IMR-90 (cell line): ENCODE results near the gene RRAGA. TPM values are rescaled to one million over a fixed set of nuclear protein-coding genes. Genes with fewer than 3 reads are reported as not detected.

Source experiments
- ATAC-seq: fragments of 200-7000 bp; cut with Tn5 transposase; 2 replicates; pipeline ENCODE4 v1.9.1; 2020; ENCODE audit warnings: low read depth, mild to moderate bottlenecking, moderate library complexity
- BruUV-seq: library from RNA; stranded (reverse); fragments of 400-500 nt; replicated peaks from 2 replicates; lab custom pipeline; 2021; lab: Mats Ljungman, UMichigan
- CTCF ChIA-PET: fragments of 300-600 bp; formaldehyde crosslinking; extraction: SDS; loops from one replicate; lab custom pipeline; 2021; ENCODE audit warnings: antibody characterized with exemption; lab: Yijun Ruan, JAX
- POLR2A ChIA-PET: fragments of 300-600 bp; sonication (Branson Sonifier 250); formaldehyde crosslinking; loops from one replicate; lab custom pipeline; 2022; ENCODE audit warnings: antibody characterized with exemption; ENCODE audit not compliant: unreplicated experiment; lab: Charles Lee
- DNase-seq: peaks from one replicate; pipeline ENCODE4 v3.0.0; 2013
- H2AFZ ChIP-seq: replicated peaks from 2 replicates; pipeline ENCODE3; 2013; ENCODE audit warnings: low read length, mild to moderate bottlenecking; ENCODE audit not compliant: poor library complexity
- H2AK5ac ChIP-seq: 2 replicates; pipeline ENCODE4 v1.6.1; 2013; ENCODE audit warnings: low read depth, low read length, inconsistent platforms
- H2AK9ac ChIP-seq: replicated peaks from 2 replicates; pipeline ENCODE3; 2013; ENCODE audit warnings: mild to moderate bottlenecking, low read depth, low read length, moderate library complexity; ENCODE audit not compliant: poor library complexity
- H2BK120ac ChIP-seq: 2 replicates; pipeline ENCODE4 v1.6.1; 2013; ENCODE audit warnings: low read depth, low read length, inconsistent platforms
- H2BK15ac ChIP-seq: 3 replicates; pipeline ENCODE4 v1.6.1; 2013; ENCODE audit warnings: low read depth, low read length, inconsistent platforms
- H2BK20ac ChIP-seq: 2 replicates; pipeline ENCODE4 v1.6.1; 2013; ENCODE audit warnings: low read depth, mild to moderate bottlenecking, inconsistent platforms, low read length, moderate library complexity
- H2BK5ac ChIP-seq: 2 replicates; pipeline ENCODE4 v1.6.1; 2013; ENCODE audit warnings: mild to moderate bottlenecking, low read depth, low read length, inconsistent platforms; ENCODE audit not compliant: poor library complexity, severe bottlenecking
- H3K14ac ChIP-seq: replicated peaks from 2 replicates; pipeline ENCODE4 v1.6.1; 2013; ENCODE audit warnings: low read depth, low read length, inconsistent platforms
- H3K18ac ChIP-seq: 2 replicates; pipeline ENCODE4 v1.6.1; 2013; ENCODE audit warnings: low read depth, low read length, control low read depth
- H3K23ac ChIP-seq: 2 replicates; pipeline ENCODE4 v1.6.1; 2013; ENCODE audit warnings: low read depth, low read length, inconsistent platforms
- H3K27ac ChIP-seq: 2 replicates; pipeline ENCODE4 v1.5.1; 2013; ENCODE audit warnings: mild to moderate bottlenecking, control low read depth, low read length; ENCODE audit not compliant: insufficient read depth
- H3K27me3 ChIP-seq: 2 replicates; pipeline ENCODE4 v1.6.1; 2013; ENCODE audit warnings: low read length; ENCODE audit not compliant: control insufficient read depth, insufficient read depth
- H3K36me3 ChIP-seq: 2 replicates; pipeline ENCODE4 v1.6.1; 2013; ENCODE audit warnings: low read length, mixed read lengths; ENCODE audit not compliant: control insufficient read depth, insufficient read depth
- H3K4ac ChIP-seq: 2 replicates; pipeline ENCODE4 v1.6.1; 2013; ENCODE audit warnings: low read depth, low read length, inconsistent platforms
- H3K4me1 ChIP-seq: 2 replicates; pipeline ENCODE4 v1.6.1; 2013; ENCODE audit warnings: low read length, mixed read lengths; ENCODE audit not compliant: control insufficient read depth, insufficient read depth
- H3K4me2 ChIP-seq: 2 replicates; pipeline ENCODE4 v1.6.1; 2013; ENCODE audit warnings: low read depth, mild to moderate bottlenecking, control low read depth, low read length, moderate library complexity
- H3K4me3 ChIP-seq: 2 replicates; pipeline ENCODE4 v1.5.1; 2013; ENCODE audit warnings: low read depth, mild to moderate bottlenecking, control low read depth, low read length, moderate library complexity; ENCODE audit not compliant: insufficient read depth
- H3K56ac ChIP-seq: 2 replicates; pipeline ENCODE4 v1.6.1; 2013; ENCODE audit warnings: low read length, inconsistent platforms; ENCODE audit not compliant: insufficient read depth; ENCODE audit errors: extremely low read depth
- H3K79me1 ChIP-seq, 2 experiments: 2 replicates each; pipeline ENCODE4 v1.6.1; 2013; ENCODE audit warnings: low read length in 2 of 2, inconsistent platforms in 1 of 2, low read depth in 1 of 2
- H3K9ac ChIP-seq: 2 replicates; pipeline ENCODE4 v1.6.1; 2013; ENCODE audit warnings: low read depth, low read length, control low read depth
- H3K9me1 ChIP-seq: 2 replicates; pipeline ENCODE4 v1.6.1; 2013; ENCODE audit warnings: low read length, inconsistent platforms; ENCODE audit not compliant: insufficient read depth
- H3K9me3 ChIP-seq: 2 replicates; pipeline ENCODE4 v1.6.1; 2013; ENCODE audit warnings: low read length; ENCODE audit not compliant: control insufficient read depth, insufficient read depth
- H4K20me1 ChIP-seq: 2 replicates; pipeline ENCODE4 v1.6.1; 2013; ENCODE audit warnings: low read length, inconsistent platforms; ENCODE audit not compliant: insufficient read depth
- H4K5ac ChIP-seq: 2 replicates; pipeline ENCODE4 v1.6.1; 2013; ENCODE audit warnings: mild to moderate bottlenecking, low read depth, low read length, control low read depth
- H4K8ac ChIP-seq, 2 experiments: 2 replicates each; pipeline ENCODE4 v1.6.1; 2013; ENCODE audit warnings: low read depth in 2 of 2, low read length in 2 of 2, control low read depth in 1 of 2, inconsistent platforms in 1 of 2
- H4K91ac ChIP-seq: 2 replicates; pipeline ENCODE4 v1.6.1; 2013; ENCODE audit warnings: low read depth, low read length, inconsistent platforms; ENCODE audit not compliant: insufficient read depth
- BHLHE40 ChIP-seq: fragments of 150-350 bp; IDR thresholded peaks from 2 replicates; pipeline ENCODE4 v1.6.1; 2016; ENCODE audit warnings: mild to moderate bottlenecking, low read depth, low read length
- MAZ ChIP-seq: IDR thresholded peaks from 2 replicates; pipeline ENCODE4 v1.6.1; 2012; ENCODE audit warnings: low read depth, mild to moderate bottlenecking, low read length, improper control_type of control experiment, moderate library complexity, borderline replicate concordance
- WGBS, 2 experiments: methylation state at CpG; one replicate each; pipeline versions ENCODE4 v1.1.5 to v1.1.7; 2013; ENCODE audit warnings: missing lambda C conversion rate in 2 of 2; ENCODE audit not compliant: insufficient read length in 1 of 2; ENCODE audit errors: extremely low coverage in 2 of 2; 5-methylcytosine and 5-hydroxymethylcytosine counted together
- dilution Hi-C: fragments of 300-500 bp; cut with HindIII; formaldehyde crosslinking; loops from one replicate; pipeline ENCODE4 v1.14.3; 2018; ENCODE audit warnings: low sequenced_read_pairs; ENCODE audit not compliant: unreplicated experiment
- in situ Hi-C: fragments of 300-500 bp; cut with MboI; formaldehyde crosslinking; loops from 3 replicates; pipeline ENCODE4 v1.14.3; 2019; ENCODE audit warnings: low sequenced_read_pairs, inconsistent platforms, mixed read lengths
- intact Hi-C: fragments of 100-400 bp; cut with micrococcal nuclease; formaldehyde crosslinking; loops from 2 replicates; pipeline ENCODE4 v1.10.0; 2022
- polyA plus RNA-seq, 3 experiments: library from polyadenylated mRNA; depleted of rRNA; stranded (reverse); fragments of >200 nt; gene quantifications; 2 replicates each; pipeline ENCODE4 v1.2.3, GENCODE V29; 2012; ENCODE audit warnings: low replicate concordance in 1 of 3
- total RNA-seq: library from RNA; depleted of rRNA; stranded (reverse); fragments of >200 nt; gene quantifications from 2 replicates; pipeline ENCODE4 v1.2.3, GENCODE V29; 2012
- TF ChIP-seq, protein P1 (sequence below): fragments of 150-350 bp; IDR thresholded peaks from 2 replicates; pipeline ENCODE4 v1.6.1; 2016; ENCODE audit warnings: low read depth, mild to moderate bottlenecking, low read length, moderate library complexity, borderline replicate concordance

Gene RRAGA
- total and polyA plus RNA-seq, 2 of the 4 experiments (the other 2 are of a cell fraction) = 74.7 to 154 TPM

DNA sequence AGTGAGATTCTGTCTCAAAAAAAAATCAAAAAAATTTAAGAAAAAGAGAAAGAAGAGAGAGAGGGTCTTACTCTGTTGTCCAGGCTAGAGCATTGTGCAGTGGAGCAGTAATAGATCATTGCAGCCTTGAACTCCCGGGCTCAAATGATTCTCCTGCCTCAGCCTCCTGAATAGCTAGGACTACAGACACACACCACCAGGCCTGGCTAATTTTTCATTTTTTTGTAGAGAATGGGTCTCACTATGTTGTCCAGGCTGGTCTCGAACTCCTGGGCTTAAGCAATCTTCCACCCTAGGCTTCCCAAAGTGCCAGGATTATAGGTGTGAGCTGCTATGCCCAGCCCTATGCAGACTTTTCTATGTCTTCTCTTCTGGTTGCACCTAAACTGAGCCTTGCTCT, 25.0 kb downstream of the RRAGA start:
- Histone ChIP-seq H3K9me3 (no peaks in the 10 kb centered on the region), H3K9me1 (no peaks in the 10 kb centered on the region), H2BK15ac (no peak overlapping the region), H3K27ac (no peak overlapping the region), H3K56ac (no peak overlapping the region), H4K20me1 (no peaks in the 10 kb centered on the region), H3K23ac (no peak overlapping the region), H3K4me2 (no peak overlapping the region), H2AK5ac (no peak overlapping the region), H3K36me3 (peaks cover 25% of the 10 kb centered on the region), H4K8ac (no peak overlapping the region), H3K9ac (no peak overlapping the region), H3K4me1 (peaks cover 2% of the 10 kb centered on the region; the same call in 1 of the 2 replicates), H3K4me3 (no peak overlapping the region), H3K27me3 (no peaks in the 10 kb centered on the region), H2BK20ac (no peak overlapping the region), H2AFZ (no peak overlapping the region), H3K14ac (no peak overlapping the region), H4K5ac (no peak overlapping the region), H3K4ac (no peak overlapping the region), H2AK9ac (no peak overlapping the region), H4K91ac (no peak overlapping the region), H2BK5ac (no peak overlapping the region), H3K18ac (no peak overlapping the region), H2BK120ac (no peak overlapping the region), H3K79me1 (peaks cover 6 to 11% of the 10 kb centered on the region in 2 experiments; a peak in 3 of 4 replicates)
- ATAC-seq = no peak
- no TSS peak for BruUV-seq
- in situ Hi-C loops (no loop called here), intact Hi-C loops (no loop called here), dilution Hi-C loops (no loop called here)
- DNase-seq = no peak
- WGBS, 2 experiments = no CpG with 5 or more reads among the region's 2 CpGs
- CTCF ChIA-PET = interaction anchor here (1.0 kb wide), 1 partner anchor 10 kb away, joined by 3 read pairs; no protein-coding TSS in a partner anchor
- TF ChIP-seq, protein P1, sequence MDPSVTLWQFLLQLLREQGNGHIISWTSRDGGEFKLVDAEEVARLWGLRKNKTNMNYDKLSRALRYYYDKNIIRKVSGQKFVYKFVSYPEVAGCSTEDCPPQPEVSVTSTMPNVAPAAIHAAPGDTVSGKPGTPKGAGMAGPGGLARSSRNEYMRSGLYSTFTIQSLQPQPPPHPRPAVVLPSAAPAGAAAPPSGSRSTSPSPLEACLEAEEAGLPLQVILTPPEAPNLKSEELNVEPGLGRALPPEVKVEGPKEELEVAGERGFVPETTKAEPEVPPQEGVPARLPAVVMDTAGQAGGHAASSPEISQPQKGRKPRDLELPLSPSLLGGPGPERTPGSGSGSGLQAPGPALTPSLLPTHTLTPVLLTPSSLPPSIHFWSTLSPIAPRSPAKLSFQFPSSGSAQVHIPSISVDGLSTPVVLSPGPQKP = no peak
- TF ChIP-seq BHLHE40 = no peak
- TF ChIP-seq MAZ = no peak
- POLR2A ChIA-PET = no interaction called here
